Lower leg skin (tissue), 4 donors: ENCODE data around the gene CTIF. TPM values are rescaled to one million over a fixed set of nuclear protein-coding genes. Genes with fewer than 3 reads are reported as not detected.

ENCODE experiments used
- DNase-seq, 2 donors: peaks; one replicate each; pipeline ENCODE4 v3.0.0-alpha.2; 2019; ENCODE audit warnings: low spot score in 2 of 2
- H3K4me3 ChIP-seq: fragments of 200-600 bp; sonication (generic); 2 replicates; pipeline ENCODE4 v1.5.1; 2017; ENCODE audit warnings: mild to moderate bottlenecking, low read depth; ENCODE audit not compliant: poor library complexity, severe bottlenecking
- CTCF ChIP-seq, 3 donors: fragments of 450-650 bp; IDR thresholded peaks; one replicate each; pipeline ENCODE4 v1.5.1; 2016; ENCODE audit warnings: antibody characterized with exemption in 3 of 3, mild to moderate bottlenecking in 3 of 3, moderate library complexity in 2 of 3
- POLR2A ChIP-seq, 2 donors: fragments of 450-650 bp; IDR thresholded peaks; one replicate each; pipeline ENCODE4 v1.6.1; 2016 to 2017; ENCODE audit warnings: antibody characterized with exemption in 2 of 2, mild to moderate bottlenecking in 1 of 2, moderate library complexity in 1 of 2
- WGBS, 2 donors: methylation state at CpG; one replicate each; pipeline ENCODE4 v1.1.5; 2018; 5-methylcytosine and 5-hydroxymethylcytosine counted together
- intact Hi-C: fragments of 100-400 bp; cut with DNase I; formaldehyde crosslinking; loops from one replicate; pipeline ENCODE4 v1.15.0; 2023; ENCODE audit warnings: low total_unique reads
- total RNA-seq, 4 donors: library from RNA; depleted of rRNA; stranded (reverse); fragments of >200 nt; gene quantifications; one replicate each; pipeline ENCODE4 v1.1.0, GENCODE V29; 2016

CTIF gene
- total RNA-seq, 4 donors from 2014 or later, result 22.6 to 44.0 (median 30.2) TPM

DNA sequence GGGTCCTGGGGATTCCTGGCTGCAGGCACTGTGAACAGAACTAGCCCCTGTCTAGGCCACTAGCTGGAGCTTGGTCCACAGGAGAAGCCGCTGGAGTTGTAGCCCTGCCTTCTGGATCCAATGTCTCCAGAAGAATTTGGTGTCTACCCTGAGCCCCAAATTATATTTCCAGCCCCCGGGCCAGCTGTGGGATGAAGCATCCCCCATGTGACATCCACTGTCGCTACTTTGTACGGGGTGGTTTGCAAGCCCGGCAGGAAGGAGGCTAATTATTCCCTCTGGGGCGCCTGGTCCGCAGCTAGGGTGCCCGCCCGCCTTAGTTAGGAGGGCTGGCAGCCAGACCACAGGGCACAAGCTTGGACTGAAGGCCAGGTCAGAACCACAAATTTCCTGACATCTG lies 305.4 kb downstream of the CTIF start:
- TF ChIP-seq POLR2A (IDR thresholded peaks at IDR 0.05) (no peak), CTCF (IDR thresholded peaks at IDR 0.05) (no peak)
- no peak for DNase-seq
- intact Hi-C loops, result no loop called here
- WGBS, 2 donors, result 86 to 90% methylated on average over 9 of the region's 9 CpGs
- no peak overlapping the region for H3K4me3 ChIP-seq

DNA sequence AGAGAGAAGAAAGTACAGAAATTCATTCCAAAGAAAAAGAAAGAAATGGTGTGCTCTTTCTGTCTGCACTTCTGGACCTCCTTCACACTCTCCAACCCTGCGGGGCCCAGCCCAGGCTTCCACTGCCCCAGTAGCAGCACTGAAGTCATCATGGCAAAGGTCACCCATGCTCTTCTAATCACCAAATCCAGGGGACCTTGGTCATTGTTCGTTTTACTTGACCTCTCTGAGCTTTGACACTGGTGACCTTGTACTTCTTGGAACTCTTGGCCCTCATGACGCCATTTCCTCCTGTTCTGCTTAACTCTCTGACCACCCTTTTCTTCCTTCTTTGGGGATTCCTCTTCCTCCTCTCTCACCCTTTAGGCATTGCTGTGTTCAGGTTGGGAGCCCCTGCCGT lies 306.3 kb downstream of the CTIF start:
- DNase-seq, result no peak
- 81 to 82% methylated on average over 4 of the region's 4 CpGs for WGBS, 2 donors
- intact Hi-C loops, result no loop called here
- H3K4me3 ChIP-seq, result no peak overlapping the region
- TF ChIP-seq CTCF (IDR thresholded peaks at IDR 0.05) (no peak), POLR2A (IDR thresholded peaks at IDR 0.05) (no peak)

DNA sequence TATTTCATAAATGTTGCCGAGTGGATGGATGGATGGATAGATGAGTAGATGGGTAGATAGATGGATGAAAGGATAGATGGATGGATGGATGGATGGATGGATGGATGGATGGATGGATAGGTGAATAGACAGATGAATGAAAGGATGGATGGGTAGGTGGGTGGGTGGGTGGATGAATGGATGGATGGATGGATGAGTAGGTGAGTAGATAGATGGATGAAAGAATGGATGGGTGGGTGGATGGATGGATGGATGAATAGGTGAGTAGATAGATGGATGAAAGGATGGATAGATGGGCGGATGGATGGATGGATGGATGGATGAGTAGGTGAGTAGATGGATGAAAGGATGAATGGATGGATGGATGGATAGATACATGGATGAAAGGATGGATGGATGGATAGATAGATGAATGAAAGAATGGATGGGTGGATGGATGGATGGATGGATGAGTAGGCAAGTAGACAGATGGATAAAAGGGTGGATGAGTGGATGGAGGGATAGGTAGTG lies 307.6 kb downstream of the CTIF start:
- intact Hi-C loops, result no loop called here
- no peak for TF ChIP-seq POLR2A (IDR thresholded peaks at IDR 0.05)
- H3K4me3 ChIP-seq, result no peak overlapping the region
- DNase-seq, result no peak
- WGBS, 2 donors, result 94 to 97% methylated on average over 2 of the region's 2 CpGs

- intact Hi-C loops, result no loop called here
- no peak for TF ChIP-seq POLR2A (IDR thresholded peaks at IDR 0.05)
- TF ChIP-seq CTCF (IDR thresholded peaks at IDR 0.05), result no peak
- H3K4me3 ChIP-seq, result no peak overlapping the region
- DNase-seq, result no peak
- 52 to 56% methylated on average over 11 of the region's 11 CpGs for WGBS, 2 donors
These were observed 309.1 kb downstream of the CTIF start for GRCh38 chr18:48847807-48848486.

GRCh38 chr18:48848641-48849143 lies 309.9 kb downstream of the CTIF start:
- intact Hi-C loops, result no loop called here
- TF ChIP-seq CTCF (IDR thresholded peaks at IDR 0.05) (no peak), POLR2A (IDR thresholded peaks at IDR 0.05) (no peak)
- H3K4me3 ChIP-seq, result no peak overlapping the region
- DNase-seq, result no peak
- 41 to 56% methylated on average over 12 of the region's 13 CpGs for WGBS, 2 donors

DNA sequence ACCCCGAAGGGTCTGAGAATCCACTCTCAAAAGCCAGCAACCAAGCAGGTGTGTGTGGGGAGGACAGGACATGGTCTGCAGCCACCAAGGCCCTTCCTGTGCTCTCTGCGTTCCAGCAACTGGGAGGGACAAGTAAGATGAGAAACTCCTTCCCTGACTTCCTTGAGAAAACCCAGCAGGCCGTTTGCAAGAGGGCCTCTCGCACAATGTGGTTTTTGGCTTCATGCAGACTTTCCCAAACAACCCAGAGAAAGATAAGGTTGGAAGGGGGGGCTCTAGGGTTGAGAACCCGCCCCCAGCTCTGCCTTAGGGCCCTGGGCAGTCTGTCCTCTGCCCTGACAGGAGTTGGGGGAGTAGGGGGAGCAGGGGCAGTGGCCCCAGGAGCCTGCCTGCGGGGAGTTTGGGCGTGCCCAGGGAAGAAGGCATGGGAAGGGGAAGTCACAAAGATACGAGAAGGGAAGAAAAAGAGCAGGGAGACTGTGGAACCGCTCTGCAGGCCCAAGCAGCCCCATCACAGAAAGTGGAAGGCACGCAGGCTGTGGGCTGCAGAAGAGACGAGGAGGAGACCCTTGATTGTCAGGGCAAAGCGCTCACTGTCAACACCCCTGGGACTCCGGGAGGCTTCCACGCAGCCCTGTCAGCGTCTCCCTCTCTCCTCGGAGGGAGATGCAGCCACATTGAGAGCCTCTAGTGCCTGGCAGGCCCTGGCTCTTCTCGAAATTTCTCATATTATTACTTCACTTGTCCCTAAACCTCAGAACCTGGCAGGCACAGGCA lies 312.2 kb downstream of the CTIF start:
- 72 to 76% methylated on average over 17 of the region's 17 CpGs for WGBS, 2 donors
- no peak for TF ChIP-seq POLR2A (IDR thresholded peaks at IDR 0.05)
- TF ChIP-seq CTCF (IDR thresholded peaks at IDR 0.05), result no peak
- no peak for DNase-seq
- H3K4me3 ChIP-seq, result no peak overlapping the region
- intact Hi-C loops, result no loop called here
